GM23248 (cell line): ENCODE measurements around the gene CCNH. TPM values are rescaled to one million over a fixed set of nuclear protein-coding genes. Genes with fewer than 3 reads are reported as not detected.

Experiments used
- DNase-seq: peaks from one replicate; pipeline ENCODE4 v3.0.0-alpha.2; 2015
- H2AFZ ChIP-seq: fragments of 200-600 bp; sonication (generic); 2 replicates; pipeline ENCODE4 v1.6.1; 2016; ENCODE audit warnings: antibody characterized with exemption
- H3F3A ChIP-seq: fragments of 200-600 bp; sonication (generic); 2 replicates; pipeline ENCODE4 v1.6.1; 2016; ENCODE audit warnings: mild to moderate bottlenecking, antibody characterized with exemption, mixed run types; ENCODE audit not compliant: insufficient read depth
- H3K27ac ChIP-seq: fragments of 200-600 bp; sonication (generic); 2 replicates; pipeline ENCODE4 v1.5.1; 2016; ENCODE audit warnings: mild to moderate bottlenecking
- H3K27me3 ChIP-seq: fragments of 200-600 bp; sonication (generic); replicated peaks from 2 replicates; pipeline ENCODE4 v1.6.1; 2016; ENCODE audit warnings: mild to moderate bottlenecking; ENCODE audit not compliant: insufficient read depth
- H3K36me3 ChIP-seq: fragments of 200-600 bp; sonication (generic); 2 replicates; pipeline ENCODE4 v1.6.1; 2016; ENCODE audit warnings: low read depth, mild to moderate bottlenecking
- H3K4me1 ChIP-seq: fragments of 200-600 bp; sonication (generic); 2 replicates; pipeline ENCODE4 v1.6.1; 2016; ENCODE audit warnings: mild to moderate bottlenecking; ENCODE audit not compliant: insufficient read depth
- H3K4me2 ChIP-seq: fragments of 200-600 bp; sonication (generic); one replicate; pipeline ENCODE4 v1.6.1; 2016; ENCODE audit warnings: mild to moderate bottlenecking; ENCODE audit not compliant: unreplicated experiment
- H3K4me3 ChIP-seq: fragments of 200-600 bp; sonication (generic); 2 replicates; pipeline ENCODE4 v1.5.1; 2016; ENCODE audit warnings: mild to moderate bottlenecking
- H3K79me2 ChIP-seq: fragments of 200-600 bp; sonication (generic); 2 replicates; pipeline ENCODE4 v1.6.1; 2016; ENCODE audit warnings: mild to moderate bottlenecking; ENCODE audit not compliant: insufficient read depth
- H3K9ac ChIP-seq: fragments of 200-600 bp; sonication (generic); 2 replicates; pipeline ENCODE4 v1.6.1; 2016; ENCODE audit warnings: mild to moderate bottlenecking
- H3K9me2 ChIP-seq: fragments of 200-600 bp; sonication (generic); 2 replicates; pipeline ENCODE4 v1.6.1; 2016; ENCODE audit warnings: mixed run types, mild to moderate bottlenecking, moderate library complexity; ENCODE audit not compliant: insufficient read depth
- H3K9me3 ChIP-seq: fragments of 200-600 bp; sonication (generic); one replicate; pipeline ENCODE4 v1.6.1; 2017; ENCODE audit warnings: low read depth
- H4K20me1 ChIP-seq: fragments of 200-600 bp; sonication (generic); 2 replicates; pipeline ENCODE4 v1.6.0; 2016; ENCODE audit not compliant: insufficient read depth
- EZH2 ChIP-seq: fragments of 200-600 bp; sonication (generic); IDR thresholded peaks from 2 replicates; pipeline ENCODE4 v1.6.1; 2018; ENCODE audit warnings: antibody characterized with exemption, mild to moderate bottlenecking; ENCODE audit not compliant: insufficient read depth, poor library complexity, severe bottlenecking
- EZH2phosphoT487 ChIP-seq: fragments of 200-600 bp; sonication (generic); IDR thresholded peaks from 2 replicates; pipeline ENCODE4 v1.6.1; 2018; ENCODE audit warnings: antibody characterized with exemption, moderate library complexity, mild to moderate bottlenecking, low read depth; ENCODE audit not compliant: insufficient read depth
- WGBS, 2 experiments: methylation state at CpG; one replicate each; pipeline ENCODE4 v1.1.6; 2015 to 2017; ENCODE audit warnings: low lambda C conversion rate in 2 of 2, low coverage in 1 of 2; ENCODE audit errors: missing lambda C conversion rate in 2 of 2; 5-methylcytosine and 5-hydroxymethylcytosine counted together
- in situ Hi-C: fragments of 300-500 bp; cut with MboI; formaldehyde crosslinking; loops from 2 replicates; pipeline ENCODE4 v1.15.0; 2020
- polyA plus RNA-seq: library from polyadenylated mRNA; unstranded; fragments of >200 nt; fragmentation: Nextera tagmentation; extraction: Ambion mirVana; gene quantifications from 2 replicates; pipeline ENCODE4 v1.2.1, GENCODE V29; 2016
- total RNA-seq: library from RNA; depleted of rRNA; stranded (reverse); fragments of >200 nt; shearing (Covaris generic); gene quantifications from 2 replicates; pipeline ENCODE4 v1.2.3, GENCODE V29; 2014

Gene CCNH
- total and polyA plus RNA-seq, 2 experiments from 2014 or later, result 60.2 to 69.7 TPM

DNA sequence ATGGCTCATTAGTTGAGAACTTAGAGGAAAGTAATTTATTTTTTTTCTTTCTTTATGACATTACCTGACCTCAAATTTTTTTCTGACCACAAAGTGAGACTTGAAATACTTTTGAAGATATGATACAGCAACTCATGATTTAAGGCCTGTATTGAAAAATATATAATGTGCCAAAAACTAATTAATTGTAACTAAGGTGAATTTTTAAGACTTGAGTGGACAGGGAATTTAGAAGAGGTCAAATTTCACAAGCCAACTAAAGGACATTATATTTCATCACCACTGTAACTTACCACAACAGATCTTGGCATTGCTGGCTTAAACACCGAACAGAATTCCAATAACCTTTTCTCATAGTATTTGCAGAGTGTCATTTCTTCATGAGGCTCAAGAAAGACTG is 1.8 kb downstream of the CCNH start:
- peak; percentile 89 for TF ChIP-seq EZH2phosphoT487
- no peak for TF ChIP-seq EZH2
- peak overlapping the region; percentile 97 for H3K4me2 ChIP-seq
- H3K9me2 ChIP-seq, result no peaks in the 10 kb centered on the region
- H4K20me1 ChIP-seq, result no peaks in the 10 kb centered on the region
- H3K9ac ChIP-seq, result peak overlapping the region; percentile 99; the same call in 1 of the 2 replicates
- DNase-seq, result peak; percentile 87
- peaks cover 25% of the 10 kb centered on the region for H3K4me1 ChIP-seq
- peaks cover 37% of the 10 kb centered on the region for H3K36me3 ChIP-seq
- H2AFZ ChIP-seq, result no peak overlapping the region
- H3K4me3 ChIP-seq, result peak overlapping the region; percentile 98
- H3K79me2 ChIP-seq, result peaks cover 45% of the 10 kb centered on the region
- H3F3A ChIP-seq, result peaks cover 21% of the 10 kb centered on the region
- WGBS, 2 experiments, result 0 to 3% methylated on average over 1 of the region's 1 CpG
- in situ Hi-C loops, result no loop called here
- no peaks in the 10 kb centered on the region for H3K9me3 ChIP-seq
- H3K27me3 ChIP-seq, result no peaks in the 10 kb centered on the region
- peak overlapping the region; percentile 96 for H3K27ac ChIP-seq

DNA sequence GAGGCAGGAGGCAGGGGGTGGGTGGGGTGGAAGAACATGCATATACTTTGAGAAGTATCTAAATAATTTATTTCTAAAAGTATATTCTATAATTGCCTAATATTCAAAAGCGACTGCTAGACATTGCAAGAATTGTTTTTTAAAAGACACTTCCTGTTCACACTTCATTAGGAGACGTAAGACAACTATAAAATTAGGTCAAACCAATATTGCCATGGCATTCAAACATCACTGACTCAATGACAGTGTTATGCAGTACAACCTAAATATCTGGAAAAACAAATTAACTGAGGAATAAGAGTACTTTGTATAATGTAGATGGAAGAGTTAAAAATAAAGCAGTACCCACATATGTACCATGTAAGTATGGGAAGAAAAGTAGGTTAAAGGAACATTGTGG is 4.5 kb downstream of the CCNH start:
- Histone ChIP-seq H4K20me1 (no peaks in the 10 kb centered on the region), H3K79me2 (peaks cover 67% of the 10 kb centered on the region), H3K9ac (no peak overlapping the region), H3K36me3 (peaks cover 51% of the 10 kb centered on the region), H3K4me1 (peaks cover 25% of the 10 kb centered on the region), H3K9me3 (no peaks in the 10 kb centered on the region), H2AFZ (no peak overlapping the region), H3K4me2 (no peak overlapping the region), H3K27ac (no peak overlapping the region), H3K27me3 (no peaks in the 10 kb centered on the region), H3K4me3 (no peak overlapping the region), H3K9me2 (no peaks in the 10 kb centered on the region), H3F3A (peaks cover 42% of the 10 kb centered on the region)
- 92 to 96% methylated on average over 2 of the region's 2 CpGs for WGBS, 2 experiments
- TF ChIP-seq EZH2phosphoT487 (no peak), EZH2 (no peak)
- DNase-seq, result no peak
- in situ Hi-C loops, result no loop called here

DNA sequence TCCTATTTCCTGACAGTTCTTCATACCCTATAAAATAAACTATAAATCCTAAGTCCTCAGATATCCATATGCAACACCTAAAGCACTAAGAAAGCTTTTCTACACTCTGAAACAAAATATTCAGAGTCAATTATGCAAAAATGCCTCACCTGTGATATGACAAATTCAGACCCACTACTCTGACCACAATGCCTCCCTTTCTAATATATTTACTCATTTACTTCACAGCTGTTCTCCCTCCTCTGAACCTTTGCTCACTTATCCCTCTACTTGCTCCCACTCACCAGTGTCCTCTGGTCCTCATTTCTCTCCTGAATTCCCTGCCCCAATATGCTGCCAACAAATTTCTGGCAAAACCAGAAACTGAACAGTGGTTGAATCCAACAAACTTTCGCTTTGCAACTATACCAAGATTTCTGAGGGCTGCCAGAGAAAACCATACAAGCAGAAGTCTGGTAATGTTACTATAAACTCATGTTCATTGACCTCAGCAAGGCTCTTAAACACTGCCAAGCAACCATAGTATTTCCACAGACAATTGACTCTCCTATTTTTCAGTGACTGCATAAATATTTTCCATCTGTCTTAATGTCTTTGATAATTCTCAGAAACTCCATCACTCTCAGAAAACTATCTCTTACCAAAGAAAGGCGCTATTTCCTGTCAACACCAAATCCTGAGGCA is 7.1 kb downstream of the CCNH start:
- Histone ChIP-seq H3K4me1 (peaks cover 14% of the 10 kb centered on the region), H3F3A (peaks cover 50% of the 10 kb centered on the region), H2AFZ (no peak overlapping the region), H3K4me3 (no peak overlapping the region), H3K9me2 (no peaks in the 10 kb centered on the region), H3K36me3 (peaks cover 74% of the 10 kb centered on the region), H3K27ac (no peak overlapping the region), H4K20me1 (no peaks in the 10 kb centered on the region), H3K9me3 (no peaks in the 10 kb centered on the region), H3K27me3 (no peaks in the 10 kb centered on the region), H3K9ac (no peak overlapping the region), H3K4me2 (no peak overlapping the region), H3K79me2 (peaks cover 65% of the 10 kb centered on the region)
- TF ChIP-seq EZH2phosphoT487, result no peak
- no peak for TF ChIP-seq EZH2
- WGBS, 2 experiments, result 80 to 82% methylated on average over 2 of the region's 2 CpGs
- no peak for DNase-seq
- in situ Hi-C loops, result no loop called here

DNA sequence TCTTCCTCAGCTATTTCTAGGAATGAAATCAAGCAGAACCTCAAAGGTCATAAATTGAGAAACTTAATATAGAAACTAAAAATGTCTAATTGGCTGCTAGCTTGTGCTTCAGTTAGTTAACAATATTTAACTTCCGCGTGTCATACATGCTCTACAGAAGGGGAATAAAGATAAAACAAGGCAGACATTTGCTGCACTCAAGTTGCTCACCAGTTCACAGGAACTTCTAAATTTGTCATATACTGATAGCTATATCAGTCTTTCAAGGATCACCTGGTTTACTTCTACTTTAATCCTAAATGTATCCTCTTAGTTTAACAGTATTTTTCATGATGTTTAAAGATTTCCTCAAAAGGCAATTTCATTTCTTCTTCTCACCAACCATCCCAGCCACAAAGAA is 8.4 kb downstream of the CCNH start:
- no peak overlapping the region for H2AFZ ChIP-seq
- in situ Hi-C loops, result no loop called here
- TF ChIP-seq EZH2phosphoT487 (no peak), EZH2 (no peak)
- peaks cover 11% of the 10 kb centered on the region for H3K4me1 ChIP-seq
- H3K9me2 ChIP-seq, result no peaks in the 10 kb centered on the region
- no peak for DNase-seq
- H4K20me1 ChIP-seq, result no peaks in the 10 kb centered on the region
- 98 to 100% methylated on average over 2 of the region's 2 CpGs for WGBS, 2 experiments
- no peak overlapping the region for H3K9ac ChIP-seq
- H3K27ac ChIP-seq, result no peak overlapping the region
- no peak overlapping the region for H3K4me2 ChIP-seq
- H3F3A ChIP-seq, result peaks cover 60% of the 10 kb centered on the region
- H3K27me3 ChIP-seq, result no peaks in the 10 kb centered on the region
- H3K4me3 ChIP-seq, result no peak overlapping the region
- no peaks in the 10 kb centered on the region for H3K9me3 ChIP-seq
- H3K79me2 ChIP-seq, result peaks cover 54% of the 10 kb centered on the region
- H3K36me3 ChIP-seq, result peaks cover 66% of the 10 kb centered on the region

DNA sequence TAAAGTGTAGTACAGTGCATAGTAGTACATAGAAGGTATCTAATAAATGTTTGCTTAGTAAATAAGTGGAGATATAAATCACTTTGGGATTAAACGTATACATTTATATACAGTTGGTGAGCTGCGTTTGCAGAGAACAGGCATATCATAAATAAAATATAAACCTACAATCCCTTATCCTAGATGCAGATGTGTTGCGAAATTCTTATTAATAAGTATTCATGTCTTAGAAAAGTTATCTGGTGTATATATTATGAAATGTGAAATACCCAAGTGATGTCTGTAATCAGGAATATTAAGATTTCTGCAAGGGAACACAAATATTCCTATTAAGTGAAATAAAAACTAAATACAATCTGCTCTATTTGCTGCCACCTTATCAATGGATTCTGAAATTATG is 8.8 kb downstream of the CCNH start:
- H3K4me2 ChIP-seq, result no peak overlapping the region
- peaks cover 49% of the 10 kb centered on the region for H3K79me2 ChIP-seq
- no peaks in the 10 kb centered on the region for H4K20me1 ChIP-seq
- H2AFZ ChIP-seq, result no peak overlapping the region
- H3K4me1 ChIP-seq, result peaks cover 9% of the 10 kb centered on the region
- WGBS, 2 experiments, result 94 to 97% methylated on average over 3 of the region's 3 CpGs
- peaks cover 64% of the 10 kb centered on the region for H3F3A ChIP-seq
- H3K27me3 ChIP-seq, result no peaks in the 10 kb centered on the region
- no peaks in the 10 kb centered on the region for H3K9me2 ChIP-seq
- no peaks in the 10 kb centered on the region for H3K9me3 ChIP-seq
- no peak for DNase-seq
- no peak overlapping the region for H3K4me3 ChIP-seq
- in situ Hi-C loops, result no loop called here
- no peak overlapping the region for H3K9ac ChIP-seq
- H3K36me3 ChIP-seq, result peaks cover 66% of the 10 kb centered on the region
- H3K27ac ChIP-seq, result no peak overlapping the region
- TF ChIP-seq EZH2phosphoT487 (no peak), EZH2 (no peak)
